ENCODE measurements around the gene LAPTM4A.
"Not testable (repeated sequence)": the region's sequence is repeated elsewhere in the genome, so short reads cannot be mapped to it uniquely, and the experiment has no call there.

The LAPTM4A gene

DNA sequence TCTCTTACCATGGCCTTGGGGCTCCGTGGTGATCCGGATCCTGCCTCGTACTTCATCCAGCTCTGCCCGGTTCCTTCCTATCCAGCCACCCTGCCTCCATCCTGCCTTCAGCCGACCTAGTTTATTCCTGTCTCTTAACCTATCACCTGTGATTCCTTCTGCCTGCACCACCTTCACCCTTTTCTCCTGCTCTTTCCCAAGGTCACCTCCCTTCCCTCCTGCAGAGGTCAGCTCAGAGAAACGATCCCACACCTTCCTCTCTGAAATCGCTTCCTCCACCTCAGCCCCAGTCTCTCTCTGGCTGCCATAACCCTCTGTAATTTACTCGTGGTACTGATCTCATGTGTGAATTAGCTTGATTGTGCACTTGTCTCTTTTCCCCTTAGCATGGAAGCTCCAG lies 23.5 kb upstream of the LAPTM4A start:
- no peak for DNase-seq

DNA sequence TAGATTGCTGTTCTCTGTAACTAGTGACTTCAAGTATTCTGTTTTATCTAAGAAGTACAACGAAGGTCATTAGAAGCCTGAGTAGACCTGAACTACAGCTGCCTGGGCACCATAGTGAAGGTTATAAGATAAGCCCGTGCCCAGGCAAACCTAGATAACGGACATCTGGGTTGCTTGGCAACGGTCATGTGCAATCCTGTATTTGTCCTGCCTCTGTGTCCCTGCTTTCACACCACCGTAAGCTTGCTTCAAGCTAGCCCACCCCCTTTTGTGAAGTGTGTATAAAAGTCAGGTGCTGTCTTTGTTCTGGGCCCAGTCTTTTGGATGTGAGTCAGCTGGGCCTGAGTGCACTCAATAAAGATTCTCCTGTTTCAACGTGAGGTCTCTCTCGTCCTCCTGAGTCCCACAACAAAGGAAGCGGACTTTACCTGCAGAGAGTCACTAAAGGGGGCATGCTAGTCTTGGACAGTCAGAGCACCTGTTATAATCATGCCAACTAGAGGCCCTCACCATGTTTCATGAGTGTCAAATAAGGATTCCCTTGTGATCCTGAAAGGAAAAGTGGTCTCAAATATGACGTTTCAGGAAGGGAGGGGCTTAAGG lies 22.7 kb upstream of the LAPTM4A start:
- DNase-seq: not testable (repeated sequence)

DNA sequence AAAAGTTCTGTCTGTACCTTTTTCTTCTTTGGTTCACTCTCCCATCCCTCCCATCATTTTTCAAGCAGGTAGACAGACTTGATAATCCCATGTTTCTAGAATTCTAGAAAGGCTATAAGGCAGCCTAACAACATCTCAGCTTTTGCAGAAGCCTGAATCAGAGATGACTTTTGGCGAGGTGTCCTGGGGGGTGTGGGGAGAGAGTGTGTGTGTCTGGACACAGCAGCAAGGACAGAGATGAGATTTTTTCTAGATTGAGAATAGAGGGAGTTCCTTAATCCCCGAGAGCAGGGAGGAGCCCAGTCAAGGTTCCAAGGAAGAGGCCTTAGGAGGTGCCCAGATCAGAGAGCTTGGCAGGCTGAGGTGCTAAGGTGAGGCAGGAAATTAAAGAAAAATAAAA lies 22.0 kb upstream of the LAPTM4A start:
- no peak for DNase-seq

DNA sequence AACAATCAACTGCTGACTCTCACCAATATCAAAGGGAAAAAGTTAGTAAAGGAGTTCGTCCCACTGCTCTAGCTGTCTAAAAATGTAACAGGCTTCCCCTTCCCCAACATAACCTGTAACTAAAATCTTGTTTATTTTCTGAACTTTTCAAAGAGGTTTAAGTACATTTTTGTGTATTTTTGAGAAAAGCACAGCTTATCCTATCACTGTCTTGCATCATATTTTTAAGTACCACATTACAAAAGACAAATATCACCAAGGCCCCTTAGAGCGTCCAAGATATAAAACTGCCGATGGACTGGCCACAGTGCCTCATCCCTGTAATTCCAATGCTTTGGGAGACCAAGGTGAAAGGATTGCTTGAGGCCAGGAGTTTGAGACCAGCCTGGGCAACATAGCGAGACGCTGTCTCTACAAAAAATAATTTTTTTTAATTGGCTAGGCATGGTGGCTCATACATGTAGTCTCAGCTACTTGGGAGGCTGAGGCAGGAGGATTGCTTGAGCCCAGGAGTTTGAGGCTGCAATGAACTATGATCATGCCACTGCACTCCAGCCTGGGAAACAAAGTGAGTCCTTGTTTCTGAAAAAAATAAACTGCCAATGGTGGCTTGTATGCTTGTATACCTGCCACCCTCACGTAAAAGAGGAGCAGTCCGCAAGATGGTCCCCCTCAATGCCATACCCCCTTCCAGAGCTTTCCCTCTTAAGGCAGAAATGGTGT lies 21.2 kb upstream of the LAPTM4A start:
- DNase-seq: no peak

DNA sequence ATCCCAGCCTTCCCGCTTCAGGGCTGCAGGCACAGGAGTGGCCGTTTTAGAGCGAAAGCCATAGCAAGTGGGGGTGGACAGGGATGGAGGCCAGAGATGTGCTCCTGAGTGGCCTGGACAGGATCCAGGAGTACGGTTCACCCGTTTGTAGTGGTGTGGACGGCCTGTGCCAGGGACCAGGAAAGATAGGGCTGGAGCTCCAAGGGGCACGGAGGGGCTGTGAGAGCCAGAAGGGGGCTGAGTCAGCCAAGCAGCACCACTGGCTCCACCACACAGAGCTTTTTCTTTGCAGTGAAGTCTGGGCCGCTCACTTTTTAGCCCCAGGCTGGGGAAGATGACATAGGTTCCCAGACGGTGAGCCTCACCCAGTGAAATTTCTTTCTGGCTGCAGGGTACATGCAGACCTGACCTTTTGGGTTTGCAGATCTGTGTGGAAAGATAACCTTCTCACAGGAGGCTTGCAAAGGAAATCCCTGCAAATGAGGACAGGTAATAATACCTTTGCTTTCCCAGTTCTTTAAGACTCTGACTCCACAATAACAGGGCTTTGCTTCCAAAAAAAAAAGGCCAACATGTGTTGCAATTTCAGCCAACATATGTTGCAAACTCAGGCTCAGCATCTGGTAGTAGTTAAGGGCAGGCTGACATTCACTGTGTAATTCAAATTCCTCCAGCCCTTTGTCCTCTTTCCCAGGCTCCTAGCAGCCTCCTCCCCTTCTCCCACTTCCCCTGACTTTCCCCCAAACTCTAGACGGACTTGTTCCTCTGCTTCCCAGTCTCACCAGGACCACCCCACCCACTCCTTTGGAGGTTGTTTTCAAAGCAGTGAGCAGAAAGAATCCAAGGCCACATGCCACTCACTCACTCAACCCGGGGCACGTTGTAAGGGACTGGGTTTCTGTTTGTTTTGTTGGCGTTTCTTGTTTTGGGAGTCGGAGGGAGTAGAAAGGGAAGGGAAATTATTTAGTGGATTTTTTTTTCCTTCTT lies 20.3 kb upstream of the LAPTM4A start:
- peak; percentile 44 for DNase-seq

DNA sequence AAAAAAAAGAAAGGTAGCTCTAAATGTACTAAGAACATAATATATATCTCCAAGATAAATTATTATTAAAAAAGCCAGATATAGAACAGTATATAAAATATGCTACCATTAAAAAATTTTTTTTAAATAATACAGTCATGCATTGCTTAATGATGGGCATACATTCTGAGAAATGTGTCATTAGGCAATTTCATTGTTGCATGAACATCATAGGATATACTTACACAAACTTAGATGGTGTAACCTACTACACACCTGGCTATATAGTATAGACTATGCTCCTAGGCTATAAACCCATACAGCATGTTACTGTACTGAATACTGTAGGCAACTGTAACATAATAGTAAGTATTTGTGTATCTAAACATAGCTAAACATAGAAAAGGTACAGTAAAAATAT lies 18.3 kb upstream of the LAPTM4A start:
- DNase-seq: no peak

GRCh38 chr2:20067992-20068584 lies 16.7 kb upstream of the LAPTM4A start:
- peak; percentile 17 for DNase-seq

DNA sequence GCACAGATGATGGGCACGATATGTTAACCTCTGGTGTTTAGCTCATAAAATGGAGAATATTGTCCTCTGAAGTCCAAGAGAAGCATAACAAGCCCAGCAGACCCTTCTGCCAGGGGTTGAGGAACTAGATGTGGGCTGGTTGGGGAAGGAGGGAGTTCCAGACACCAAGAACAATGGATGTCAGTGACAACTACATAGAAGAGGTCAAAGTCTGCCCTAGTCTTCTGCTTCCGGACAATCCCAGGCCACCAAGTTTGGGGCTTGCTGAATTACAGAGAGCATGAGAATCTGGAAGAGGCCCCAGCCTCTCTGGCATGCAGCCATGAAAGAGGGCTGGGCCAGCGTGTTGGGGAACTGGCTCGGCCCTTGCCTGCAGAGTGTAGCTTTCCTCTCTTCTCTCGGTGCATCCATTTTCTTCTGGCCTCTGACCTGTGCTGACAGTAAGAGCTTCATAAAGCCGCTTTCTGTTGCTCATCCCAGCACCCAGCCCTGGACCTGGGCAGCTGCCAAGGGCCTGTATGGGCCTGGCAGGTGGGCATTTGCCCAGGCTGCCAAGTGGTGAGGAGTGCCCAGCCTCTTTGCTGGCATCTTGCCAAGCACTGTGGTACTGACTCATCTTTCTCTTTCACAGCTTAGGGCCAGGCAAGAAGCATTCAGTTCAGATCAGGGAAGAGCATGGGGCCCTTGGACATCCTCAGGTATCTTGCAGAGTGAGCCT lies 14.6 kb upstream of the LAPTM4A start:
- peak; percentile 90 for DNase-seq

DNA sequence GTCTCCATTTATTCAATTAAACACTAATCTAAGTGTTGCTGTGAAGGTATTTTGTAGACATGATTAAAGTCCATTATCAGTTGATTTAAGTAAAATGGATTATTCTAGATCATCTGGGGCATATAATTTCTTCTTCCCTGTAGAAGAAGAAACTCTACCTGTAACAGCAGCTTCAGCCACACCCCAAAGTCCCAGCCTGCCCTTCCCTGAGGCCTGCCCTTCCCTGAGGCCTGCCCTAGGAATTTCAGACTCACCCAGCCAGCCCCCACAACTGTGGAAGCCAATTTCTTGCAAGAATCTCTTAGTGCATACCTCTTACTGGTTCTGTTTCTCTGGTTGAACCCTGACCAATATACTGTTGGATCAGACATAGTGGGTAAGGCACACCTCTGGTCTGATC lies 13.4 kb upstream of the LAPTM4A start:
- DNase-seq: no peak

DNA sequence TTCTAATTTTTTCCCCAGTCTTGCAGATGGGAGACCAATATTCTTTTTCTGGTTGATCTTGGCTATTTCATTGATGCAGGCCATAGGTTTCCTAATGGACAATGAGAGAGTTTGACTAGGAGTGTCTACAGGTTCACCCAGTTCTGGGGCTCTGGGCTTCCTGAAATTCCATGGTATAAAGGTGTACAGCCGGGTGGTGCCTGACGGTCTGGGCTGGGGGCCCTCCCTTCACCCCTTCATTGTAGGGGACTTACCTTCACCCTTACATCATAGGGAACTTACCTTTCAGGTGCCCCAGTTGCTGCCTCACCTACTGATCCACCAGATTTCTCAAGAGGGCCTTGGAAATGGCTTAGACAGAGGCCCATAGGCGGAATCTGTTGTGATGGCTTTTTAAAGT lies 13.0 kb upstream of the LAPTM4A start:
- no peak for DNase-seq

DNA sequence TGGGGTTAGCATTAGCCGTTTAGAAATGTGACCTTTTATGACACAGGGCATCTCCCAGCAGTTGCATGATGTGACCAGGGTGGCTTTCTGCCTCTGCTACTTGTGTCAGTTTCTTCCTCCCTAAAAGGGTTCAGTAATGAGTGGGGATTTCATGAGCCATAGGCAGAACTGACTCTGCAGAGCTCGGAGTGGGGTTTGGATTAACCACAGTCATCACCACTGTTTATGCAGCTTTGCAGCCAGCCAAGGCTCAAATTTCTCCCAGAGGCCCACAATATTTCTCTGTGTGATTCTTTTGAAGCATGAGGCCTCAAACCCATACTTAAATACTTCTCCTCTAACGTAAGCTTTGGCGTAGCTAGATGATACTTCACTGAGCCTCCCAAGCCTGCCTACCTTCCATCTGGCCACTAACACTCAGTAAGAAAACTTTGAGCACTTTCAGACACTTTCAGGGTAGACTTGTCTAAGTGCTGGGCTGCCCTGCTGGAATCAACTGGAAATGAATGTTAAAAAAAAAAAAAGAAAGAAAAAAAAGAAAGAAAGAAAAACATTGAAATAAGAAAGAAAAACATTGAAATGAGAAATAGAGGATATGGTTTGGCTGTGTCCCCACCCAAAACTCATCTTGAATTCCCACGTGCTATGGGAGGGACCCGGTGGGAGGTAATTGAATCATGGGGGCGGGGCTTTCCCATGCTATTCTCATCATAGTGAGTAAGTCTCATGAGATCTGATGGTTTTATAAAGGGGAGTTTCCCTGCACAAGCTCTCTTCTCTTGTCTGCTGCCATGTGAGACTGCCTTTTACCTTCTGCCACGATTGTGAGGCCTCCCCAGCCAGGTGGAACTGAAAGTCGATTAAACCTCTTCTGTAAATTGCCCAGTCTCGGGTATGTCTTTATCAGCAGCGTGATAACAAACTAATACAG lies 11.5 kb upstream of the LAPTM4A start:
- DNase-seq: no peak

GRCh38 chr2:20061940-20062339 lies 10.5 kb upstream of the LAPTM4A start:
- DNase-seq: no peak

- DNase-seq: no peak
These were observed 10.0 kb upstream of the LAPTM4A start for GRCh38 chr2:20061476-20061875.

DNA sequence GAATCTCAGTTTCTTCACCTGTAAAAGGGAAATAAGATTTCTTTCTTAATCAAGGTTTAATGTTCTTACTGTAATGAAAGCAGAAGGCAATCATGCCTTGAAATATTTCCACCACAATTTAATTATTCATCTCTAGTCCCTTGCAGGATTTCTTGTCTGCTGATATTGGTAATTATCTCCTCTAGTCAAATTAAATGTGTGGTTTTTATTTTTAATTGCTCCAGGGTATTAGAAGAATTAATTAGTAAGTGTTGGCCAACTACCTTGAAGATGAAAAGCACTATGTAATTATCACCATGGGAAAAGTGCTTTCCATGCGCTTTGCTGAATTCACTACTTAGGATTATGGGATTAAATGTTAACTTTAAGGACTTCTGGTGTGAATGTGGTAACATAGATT lies 8.7 kb upstream of the LAPTM4A start:
- DNase-seq: no peak

DNA sequence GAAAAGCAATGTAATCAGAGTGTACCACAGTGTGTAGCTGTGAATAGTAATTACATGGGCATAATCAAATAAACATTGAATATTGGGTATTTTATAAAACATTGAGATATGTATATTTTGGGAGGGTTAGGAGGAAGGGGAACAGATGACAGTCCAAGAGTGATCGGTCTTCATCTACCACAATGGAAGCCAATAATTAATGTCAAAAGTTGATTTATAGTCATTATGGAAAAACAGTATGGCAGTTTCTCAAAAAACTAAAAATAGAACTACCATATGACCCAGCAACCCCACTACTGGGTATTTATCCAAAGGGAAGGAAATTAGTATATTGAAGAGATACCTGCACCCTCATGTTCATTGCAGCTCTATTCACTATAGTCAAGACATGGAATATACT lies 5.8 kb upstream of the LAPTM4A start:
- DNase-seq: no peak

DNA sequence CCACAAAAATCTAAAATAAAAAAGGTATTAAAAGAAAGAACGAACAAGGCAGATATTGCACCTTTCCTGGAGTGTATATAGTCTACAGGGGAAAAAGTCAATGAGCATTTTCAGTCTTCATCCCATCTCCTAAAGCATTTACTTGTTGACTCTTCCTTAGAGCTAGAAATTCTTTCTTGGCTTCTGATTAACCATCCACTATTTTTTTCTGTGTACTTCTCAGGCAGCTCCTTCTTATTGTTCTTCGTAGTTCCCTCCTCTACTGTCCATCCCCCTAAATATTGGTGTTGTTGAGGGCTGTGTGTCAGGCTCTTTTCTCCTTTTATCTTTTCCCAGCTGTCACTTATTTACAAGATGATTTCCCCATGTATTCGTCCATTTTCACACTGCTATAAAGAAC lies 3.5 kb upstream of the LAPTM4A start:
- DNase-seq: no peak

DNA sequence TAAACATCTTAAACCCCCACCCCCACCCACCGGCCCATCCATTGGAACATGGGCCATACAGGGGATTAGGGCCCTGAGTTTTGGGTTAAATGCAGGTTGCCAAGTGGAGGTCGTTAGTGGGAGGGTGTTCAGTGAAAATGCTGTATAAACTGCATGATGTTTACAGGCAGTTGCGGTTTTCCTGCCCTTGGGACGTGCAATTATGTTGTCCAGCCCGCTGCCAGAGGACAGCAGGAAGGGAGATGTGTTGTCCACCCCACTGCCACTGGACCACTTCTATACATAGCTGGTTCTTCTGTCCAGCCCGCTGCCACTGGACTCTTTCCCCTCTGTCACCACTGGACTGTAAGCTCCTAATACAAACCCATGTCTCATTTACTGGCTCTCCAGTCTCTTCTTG lies 2.7 kb upstream of the LAPTM4A start:
- DNase-seq: no peak

GRCh38 chr2:20052861-20053281 lies 1.4 kb upstream of the LAPTM4A start:
- peak; percentile 54 for DNase-seq

GRCh38 chr2:20052229-20052851 lies 912 bp upstream of the LAPTM4A start:
- DNase-seq: peak; percentile 30

GRCh38 chr2:20050646-20051531 lies 539 bp downstream of the LAPTM4A start:
- DNase-seq: no peak
